Measurements from ENCODE around the gene RTN4R.
"Not testable (repeated sequence)": the region's sequence is repeated elsewhere in the genome, so short reads cannot be mapped to it uniquely, and the experiment has no call there.

- TF ChIP-seq CTCF (IDR thresholded peaks at IDR 0.05); EZH2 (IDR thresholded peaks at IDR 0.05; ENCODE audit: borderline replicate concordance, insufficient read depth, low read depth, low read length, poor library complexity, severe bottlenecking): not testable (repeated sequence)
These were observed 1.1 kb upstream of the RTN4R start for GRCh38 chr22:20269201-20269600.
